SU-DHL-6 (cell line): ENCODE results near the gene SAGE1.
"Not testable (repeated sequence)": the region's sequence is repeated elsewhere in the genome, so short reads cannot be mapped to it uniquely, and the experiment has no call there.

ENCODE experiments used
- H2AFZ ChIP-seq: fragments of 200-600 bp; sonication (generic); 2 replicates; pipeline ENCODE4 v1.6.1; 2014; ENCODE audit warnings: low read depth, mild to moderate bottlenecking, moderate library complexity, mixed read lengths, antibody characterized with exemption, low read length; ENCODE audit not compliant: severe bottlenecking
- H3F3A ChIP-seq: fragments of 200-600 bp; shearing (Covaris generic); 2 replicates; pipeline ENCODE4 v1.6.0; 2016; ENCODE audit warnings: antibody characterized with exemption, mild to moderate bottlenecking; ENCODE audit not compliant: insufficient read depth
- H3K27ac ChIP-seq: fragments of 200-600 bp; sonication (generic); 2 replicates; pipeline ENCODE4 v1.5.1; 2016; ENCODE audit warnings: low read depth, mild to moderate bottlenecking, low read length, moderate library complexity, mixed read lengths
- H3K27me3 ChIP-seq: fragments of 200-600 bp; sonication (generic), shearing (Covaris generic); 2 replicates; pipeline ENCODE4 v1.6.0; 2014; ENCODE audit warnings: mild to moderate bottlenecking, low read length
- H3K36me3 ChIP-seq: fragments of 200-600 bp; sonication (generic); 2 replicates; pipeline ENCODE4 v1.6.1; 2014; ENCODE audit warnings: mild to moderate bottlenecking, low read length, mixed read lengths
- H3K4me2 ChIP-seq: fragments of 300-600, 200-600 bp; shearing (Covaris generic), sonication (generic); 2 replicates; pipeline ENCODE4 v1.6.0; 2014; ENCODE audit warnings: low read length, low read depth, mild to moderate bottlenecking; ENCODE audit not compliant: poor library complexity, severe bottlenecking
- H3K4me3 ChIP-seq: fragments of 200-600 bp; sonication (generic); 2 replicates; pipeline ENCODE4 v1.5.1; 2014; ENCODE audit warnings: antibody characterized with exemption, low read length, mild to moderate bottlenecking, mixed read lengths; ENCODE audit not compliant: insufficient read depth, poor library complexity, severe bottlenecking
- H3K79me2 ChIP-seq: fragments of 200-600 bp; sonication (generic); 2 replicates; pipeline ENCODE4 v1.6.1; 2014; ENCODE audit warnings: mild to moderate bottlenecking, low read length, moderate library complexity; ENCODE audit not compliant: insufficient read depth
- H3K9ac ChIP-seq: fragments of 200-600 bp; sonication (generic); 2 replicates; pipeline ENCODE4 v1.7.0; 2014; ENCODE audit warnings: mild to moderate bottlenecking, low read length
- H3K9me2 ChIP-seq: fragments of 200-600 bp; sonication (generic); replicated peaks from 2 replicates; pipeline ENCODE4 v1.6.1; 2014; ENCODE audit warnings: low read length; ENCODE audit not compliant: insufficient read depth
- H3K9me3 ChIP-seq: fragments of 200-600 bp; sonication (generic); 2 replicates; pipeline ENCODE4 v1.6.1; 2014; ENCODE audit warnings: low read length, mixed read lengths; ENCODE audit not compliant: insufficient read depth
- H4K20me1 ChIP-seq: fragments of 200-600 bp; sonication (generic); 2 replicates; pipeline ENCODE4 v1.6.1; 2014; ENCODE audit warnings: low read depth, mild to moderate bottlenecking, antibody characterized with exemption, low read length, moderate library complexity, mixed read lengths
- EZH2phosphoT487 ChIP-seq: fragments of 200-600 bp; sonication (generic), shearing (Covaris generic); conservative IDR thresholded peaks from 2 replicates; pipeline ENCODE4 v1.6.1; 2018; ENCODE audit warnings: mild to moderate bottlenecking, antibody characterized with exemption, low read length, moderate library complexity, mixed read lengths

SAGE1 gene

GRCh38 chrX:135893294-135893817, at the start of gene SAGE1, which contains the start of gene CT45A10:
SAGE1 (plus strand) TSS chrX:135893716; CDS start chrX:135896243, 2,527 bp downstream.
CT45A10 (minus strand) TSS chrX:135893444; CDS start chrX:135885344, 8,100 bp downstream.
- Histone ChIP-seq H3K9ac (no peak within 1 kb of the TSS), H3K79me2 (no peaks in the 10 kb centered on the region), H3F3A (no peaks in the 10 kb centered on the region), H3K36me3 (no peaks in the 10 kb centered on the region), H3K9me2 (no peaks in the 10 kb centered on the region), H3K4me2 (no peak within 1 kb of the TSS), H3K27me3 (no peaks in the 10 kb centered on the region), H4K20me1 (no peaks in the 10 kb centered on the region), H2AFZ (no peak within 1 kb of the TSS), H3K27ac (no peak within 1 kb of the TSS), H3K9me3 (no peaks in the 10 kb centered on the region), H3K4me3 (no peak within 1 kb of the TSS)
- TF ChIP-seq EZH2phosphoT487, result no peak

GRCh38 chrX:135854438-135854837, 39.1 kb upstream of the SAGE1 start, which contains the start of gene CT45A8:
CT45A8 (minus strand) TSS chrX:135854538; CDS start chrX:135850783, 3,755 bp downstream.
- H3K79me2 ChIP-seq, H3K36me3 ChIP-seq, H3F3A ChIP-seq, H2AFZ ChIP-seq, H3K4me3 ChIP-seq, H3K27me3 ChIP-seq, H4K20me1 ChIP-seq, H3K4me2 ChIP-seq, H3K9me2 ChIP-seq, H3K27ac ChIP-seq, H3K9ac ChIP-seq, H3K9me3 ChIP-seq: not testable (repeated sequence)

- H3F3A ChIP-seq, H3K9ac ChIP-seq, H3K79me2 ChIP-seq, H3K9me2 ChIP-seq, H2AFZ ChIP-seq, H3K27ac ChIP-seq, H3K36me3 ChIP-seq, H3K4me3 ChIP-seq, H4K20me1 ChIP-seq, H3K9me3 ChIP-seq, H3K27me3 ChIP-seq, H3K4me2 ChIP-seq: not testable (repeated sequence)
These were observed 21.8 kb upstream of the SAGE1 start, which contains the start of gene CT45A9 for GRCh38 chrX:135871712-135872111. CT45A9 (minus strand) TSS chrX:135871812; CDS start chrX:135868061, 3,751 bp downstream.

GRCh38 chrX:135882741-135883140, 10.8 kb upstream of the SAGE1 start:
- H4K20me1 ChIP-seq, H3F3A ChIP-seq, H3K9me3 ChIP-seq, H3K27ac ChIP-seq, H3K4me3 ChIP-seq, H3K36me3 ChIP-seq, H3K27me3 ChIP-seq, H3K9ac ChIP-seq, H3K9me2 ChIP-seq, H3K4me2 ChIP-seq, H3K79me2 ChIP-seq, H2AFZ ChIP-seq: not testable (repeated sequence)

- H2AFZ ChIP-seq, result not testable (repeated sequence)
These were observed 5.3 kb upstream of the SAGE1 start for GRCh38 chrX:135888230-135888629.

GRCh38 chrX:135888976-135889375, 4.5 kb upstream of the SAGE1 start:
- not testable (repeated sequence) for H4K20me1 ChIP-seq, H3K9me3 ChIP-seq, H3K36me3 ChIP-seq, H3K27me3 ChIP-seq, H3K27ac ChIP-seq, H3K9me2 ChIP-seq, H3F3A ChIP-seq, H3K9ac ChIP-seq, H2AFZ ChIP-seq, H3K4me2 ChIP-seq, H3K4me3 ChIP-seq, H3K79me2 ChIP-seq

More at GRCh38 chrX:135888230-135888629, 5.3 kb upstream of the SAGE1 start:
- not testable (repeated sequence) for H3K27me3 ChIP-seq, H3K4me3 ChIP-seq, H3K9ac ChIP-seq, H3K36me3 ChIP-seq, H3K9me2 ChIP-seq, H3K4me2 ChIP-seq, H3K27ac ChIP-seq, H3K9me3 ChIP-seq, H4K20me1 ChIP-seq, H3K79me2 ChIP-seq, H3F3A ChIP-seq
